ENCODE data around the gene MYH6.
"Not testable (repeated sequence)": the region's sequence is repeated elsewhere in the genome, so short reads cannot be mapped to it uniquely, and the experiment has no call there.

The MYH6 gene

GRCh38 chr14:23425798-23426197 lies 17.7 kb upstream of the MYH6 start:
- not testable (repeated sequence) for H3K27me3 ChIP-seq (replicated peaks; ENCODE audit: control insufficient read depth, insufficient read depth, low read length, poor library complexity, severe bottlenecking); H3K36me3 ChIP-seq (ENCODE audit: control insufficient read depth, insufficient read depth, low read length); H3K4me1 ChIP-seq (ENCODE audit: control insufficient read depth, insufficient read depth, low read length, poor library complexity, severe bottlenecking); H3K4me3 ChIP-seq (ENCODE audit: insufficient read depth, low read depth, low read length, poor library complexity, severe bottlenecking); H3K27ac ChIP-seq (ENCODE audit: insufficient read depth, low read length, poor library complexity, severe bottlenecking); H3K9me3 ChIP-seq (ENCODE audit: control insufficient read depth, low read length); DNase-seq

GRCh38 chr14:23425169-23425568 lies 17.1 kb upstream of the MYH6 start:
- H3K4me3 ChIP-seq (ENCODE audit: insufficient read depth, low read depth, low read length, poor library complexity, severe bottlenecking), result no peak overlapping the region
- H3K36me3 ChIP-seq (ENCODE audit: control insufficient read depth, insufficient read depth, low read length), result no peaks in the 10 kb centered on the region
- no peaks in the 10 kb centered on the region for H3K4me1 ChIP-seq (ENCODE audit: control insufficient read depth, insufficient read depth, low read length, poor library complexity, severe bottlenecking)
- H3K27ac ChIP-seq (ENCODE audit: insufficient read depth, low read length, poor library complexity, severe bottlenecking), result no peak overlapping the region
- no peak for DNase-seq
- H3K27me3 ChIP-seq (replicated peaks; ENCODE audit: control insufficient read depth, insufficient read depth, low read length, poor library complexity, severe bottlenecking), result no peaks in the 10 kb centered on the region
- H3K9me3 ChIP-seq (ENCODE audit: control insufficient read depth, low read length), result no peaks in the 10 kb centered on the region

GRCh38 chr14:23423657-23424056 lies 15.6 kb upstream of the MYH6 start:
- Histone ChIP-seq H3K9me3 (ENCODE audit: control insufficient read depth, low read length) (no peaks in the 10 kb centered on the region), H3K27me3 (replicated peaks; ENCODE audit: control insufficient read depth, insufficient read depth, low read length, poor library complexity, severe bottlenecking) (no peaks in the 10 kb centered on the region), H3K4me3 (ENCODE audit: insufficient read depth, low read depth, low read length, poor library complexity, severe bottlenecking) (no peak overlapping the region), H3K27ac (ENCODE audit: insufficient read depth, low read length, poor library complexity, severe bottlenecking) (no peak overlapping the region), H3K36me3 (ENCODE audit: control insufficient read depth, insufficient read depth, low read length) (no peaks in the 10 kb centered on the region), H3K4me1 (ENCODE audit: control insufficient read depth, insufficient read depth, low read length, poor library complexity, severe bottlenecking) (no peaks in the 10 kb centered on the region)
- no peak for DNase-seq

GRCh38 chr14:23421594-23421993 lies 13.5 kb upstream of the MYH6 start:
- Histone ChIP-seq H3K4me1 (ENCODE audit: control insufficient read depth, insufficient read depth, low read length, poor library complexity, severe bottlenecking) (no peaks in the 10 kb centered on the region), H3K9me3 (ENCODE audit: control insufficient read depth, low read length) (no peaks in the 10 kb centered on the region), H3K27me3 (replicated peaks; ENCODE audit: control insufficient read depth, insufficient read depth, low read length, poor library complexity, severe bottlenecking) (no peaks in the 10 kb centered on the region), H3K36me3 (ENCODE audit: control insufficient read depth, insufficient read depth, low read length) (no peaks in the 10 kb centered on the region), H3K4me3 (ENCODE audit: insufficient read depth, low read depth, low read length, poor library complexity, severe bottlenecking) (no peak overlapping the region), H3K27ac (ENCODE audit: insufficient read depth, low read length, poor library complexity, severe bottlenecking) (no peak overlapping the region)
- no peak for DNase-seq

- H3K9me3 ChIP-seq (ENCODE audit: control insufficient read depth, low read length); H3K27ac ChIP-seq (ENCODE audit: insufficient read depth, low read length, poor library complexity, severe bottlenecking); H3K4me1 ChIP-seq (ENCODE audit: control insufficient read depth, insufficient read depth, low read length, poor library complexity, severe bottlenecking); H3K36me3 ChIP-seq (ENCODE audit: control insufficient read depth, insufficient read depth, low read length); H3K4me3 ChIP-seq (ENCODE audit: insufficient read depth, low read depth, low read length, poor library complexity, severe bottlenecking); DNase-seq; H3K27me3 ChIP-seq (replicated peaks; ENCODE audit: control insufficient read depth, insufficient read depth, low read length, poor library complexity, severe bottlenecking): not testable (repeated sequence)
Observed at GRCh38 chr14:23419646-23420045, 11.6 kb upstream of the MYH6 start.

- Histone ChIP-seq H3K4me3 (ENCODE audit: insufficient read depth, low read depth, low read length, poor library complexity, severe bottlenecking) (no peak overlapping the region), H3K4me1 (ENCODE audit: control insufficient read depth, insufficient read depth, low read length, poor library complexity, severe bottlenecking) (no peaks in the 10 kb centered on the region), H3K27ac (ENCODE audit: insufficient read depth, low read length, poor library complexity, severe bottlenecking) (no peak overlapping the region), H3K36me3 (ENCODE audit: control insufficient read depth, insufficient read depth, low read length) (no peaks in the 10 kb centered on the region), H3K9me3 (ENCODE audit: control insufficient read depth, low read length) (no peaks in the 10 kb centered on the region), H3K27me3 (replicated peaks; ENCODE audit: control insufficient read depth, insufficient read depth, low read length, poor library complexity, severe bottlenecking) (no peaks in the 10 kb centered on the region)
- no peak for DNase-seq
Observed at GRCh38 chr14:23418021-23418420, 9.9 kb upstream of the MYH6 start.

GRCh38 chr14:23417269-23417668 lies 9.2 kb upstream of the MYH6 start:
- DNase-seq; H3K27me3 ChIP-seq (replicated peaks; ENCODE audit: control insufficient read depth, insufficient read depth, low read length, poor library complexity, severe bottlenecking); H3K27ac ChIP-seq (ENCODE audit: insufficient read depth, low read length, poor library complexity, severe bottlenecking); H3K4me1 ChIP-seq (ENCODE audit: control insufficient read depth, insufficient read depth, low read length, poor library complexity, severe bottlenecking); H3K36me3 ChIP-seq (ENCODE audit: control insufficient read depth, insufficient read depth, low read length); H3K4me3 ChIP-seq (ENCODE audit: insufficient read depth, low read depth, low read length, poor library complexity, severe bottlenecking); H3K9me3 ChIP-seq (ENCODE audit: control insufficient read depth, low read length): not testable (repeated sequence)

GRCh38 chr14:23416801-23417200 lies 8.7 kb upstream of the MYH6 start:
- H3K27me3 ChIP-seq (replicated peaks; ENCODE audit: control insufficient read depth, insufficient read depth, low read length, poor library complexity, severe bottlenecking), result no peaks in the 10 kb centered on the region
- H3K4me3 ChIP-seq (ENCODE audit: insufficient read depth, low read depth, low read length, poor library complexity, severe bottlenecking), result no peak overlapping the region
- H3K9me3 ChIP-seq (ENCODE audit: control insufficient read depth, low read length), result no peaks in the 10 kb centered on the region
- no peaks in the 10 kb centered on the region for H3K4me1 ChIP-seq (ENCODE audit: control insufficient read depth, insufficient read depth, low read length, poor library complexity, severe bottlenecking)
- DNase-seq, result no peak
- H3K36me3 ChIP-seq (ENCODE audit: control insufficient read depth, insufficient read depth, low read length), result no peaks in the 10 kb centered on the region
- H3K27ac ChIP-seq (ENCODE audit: insufficient read depth, low read length, poor library complexity, severe bottlenecking), result no peak overlapping the region

- H3K9me3 ChIP-seq (ENCODE audit: control insufficient read depth, low read length), result no peaks in the 10 kb centered on the region
Observed at GRCh38 chr14:23415821-23416778, 8.0 kb upstream of the MYH6 start.

GRCh38 chr14:23414906-23415820 lies 7.1 kb upstream of the MYH6 start:
- no peak for DNase-seq
- Histone ChIP-seq H3K36me3 (ENCODE audit: control insufficient read depth, insufficient read depth, low read length) (no peaks in the 10 kb centered on the region), H3K27ac (ENCODE audit: insufficient read depth, low read length, poor library complexity, severe bottlenecking) (no peak overlapping the region), H3K4me3 (ENCODE audit: insufficient read depth, low read depth, low read length, poor library complexity, severe bottlenecking) (no peak overlapping the region), H3K9me3 (ENCODE audit: control insufficient read depth, low read length) (no peaks in the 10 kb centered on the region), H3K4me1 (ENCODE audit: control insufficient read depth, insufficient read depth, low read length, poor library complexity, severe bottlenecking) (no peaks in the 10 kb centered on the region), H3K27me3 (replicated peaks; ENCODE audit: control insufficient read depth, insufficient read depth, low read length, poor library complexity, severe bottlenecking) (no peaks in the 10 kb centered on the region)

More at GRCh38 chr14:23415821-23416778, 8.0 kb upstream of the MYH6 start:
- DNase-seq, result no peak
- Histone ChIP-seq H3K36me3 (ENCODE audit: control insufficient read depth, insufficient read depth, low read length) (no peaks in the 10 kb centered on the region), H3K4me3 (ENCODE audit: insufficient read depth, low read depth, low read length, poor library complexity, severe bottlenecking) (no peak overlapping the region), H3K27ac (ENCODE audit: insufficient read depth, low read length, poor library complexity, severe bottlenecking) (no peak overlapping the region), H3K4me1 (ENCODE audit: control insufficient read depth, insufficient read depth, low read length, poor library complexity, severe bottlenecking) (no peaks in the 10 kb centered on the region), H3K27me3 (replicated peaks; ENCODE audit: control insufficient read depth, insufficient read depth, low read length, poor library complexity, severe bottlenecking) (no peaks in the 10 kb centered on the region)
